ENCODE data around the gene ZMIZ1. TPM values are rescaled to one million over a fixed set of nuclear protein-coding genes. Genes with fewer than 3 reads are reported as not detected.
A peak's percentile ranks its signal among the peaks of the same experiment; 100 is the strongest.

The ZMIZ1 gene
- total and polyA plus RNA-seq, 8 donors, result 63.1 to 87.2 (median 76.8) TPM

GRCh38 chr10:79072994-79073645, 4.4 kb downstream of the ZMIZ1 start:
- ATAC-seq (no peak), DNase-seq (no peak)
- intact Hi-C loops (cut with DNase I), result loop anchor here in 1 of 2 donors (5.0 to 10.0 kb wide), 2 partner anchors 72 to 114 kb away; no protein-coding TSS in a partner anchor
- TF ChIP-seq, protein P1, sequence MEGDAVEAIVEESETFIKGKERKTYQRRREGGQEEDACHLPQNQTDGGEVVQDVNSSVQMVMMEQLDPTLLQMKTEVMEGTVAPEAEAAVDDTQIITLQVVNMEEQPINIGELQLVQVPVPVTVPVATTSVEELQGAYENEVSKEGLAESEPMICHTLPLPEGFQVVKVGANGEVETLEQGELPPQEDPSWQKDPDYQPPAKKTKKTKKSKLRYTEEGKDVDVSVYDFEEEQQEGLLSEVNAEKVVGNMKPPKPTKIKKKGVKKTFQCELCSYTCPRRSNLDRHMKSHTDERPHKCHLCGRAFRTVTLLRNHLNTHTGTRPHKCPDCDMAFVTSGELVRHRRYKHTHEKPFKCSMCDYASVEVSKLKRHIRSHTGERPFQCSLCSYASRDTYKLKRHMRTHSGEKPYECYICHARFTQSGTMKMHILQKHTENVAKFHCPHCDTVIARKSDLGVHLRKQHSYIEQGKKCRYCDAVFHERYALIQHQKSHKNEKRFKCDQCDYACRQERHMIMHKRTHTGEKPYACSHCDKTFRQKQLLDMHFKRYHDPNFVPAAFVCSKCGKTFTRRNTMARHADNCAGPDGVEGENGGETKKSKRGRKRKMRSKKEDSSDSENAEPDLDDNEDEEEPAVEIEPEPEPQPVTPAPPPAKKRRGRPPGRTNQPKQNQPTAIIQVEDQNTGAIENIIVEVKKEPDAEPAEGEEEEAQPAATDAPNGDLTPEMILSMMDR (IDR thresholded peaks at IDR 0.05), result no peak
- Histone ChIP-seq H3K4me1 (peaks cover 51 to 80% of the 10 kb centered on the region in 2 donors), H3K9me3 (no peaks in the 10 kb centered on the region), H3K27me3 (no peaks in the 10 kb centered on the region), H3K4me3 (no peak overlapping the region), H3K27ac (no peak overlapping the region), H3K36me3 (no peaks in the 10 kb centered on the region)

GRCh38 chr10:79073784-79074432, 5.1 kb downstream of the ZMIZ1 start:
- no peak overlapping the region for H3K4me3 ChIP-seq
- ATAC-seq (no peak), DNase-seq (peak in 2 of 4 donors; percentile 56 to 63)
- TF ChIP-seq, protein P1 (IDR thresholded peaks at IDR 0.05), result no peak
- peak overlapping the region in 1 of 2 donors; percentile 21 for H3K27ac ChIP-seq
- H3K27me3 ChIP-seq, result no peaks in the 10 kb centered on the region
- intact Hi-C loops (cut with DNase I), result loop anchor here in 1 of 2 donors (5.0 to 10.0 kb wide), 2 partner anchors 71 to 113 kb away; no protein-coding TSS in a partner anchor
- H3K4me1 ChIP-seq, result peaks cover 59 to 84% of the 10 kb centered on the region in 2 donors
- H3K36me3 ChIP-seq, result no peaks in the 10 kb centered on the region
- no peaks in the 10 kb centered on the region for H3K9me3 ChIP-seq

DNA sequence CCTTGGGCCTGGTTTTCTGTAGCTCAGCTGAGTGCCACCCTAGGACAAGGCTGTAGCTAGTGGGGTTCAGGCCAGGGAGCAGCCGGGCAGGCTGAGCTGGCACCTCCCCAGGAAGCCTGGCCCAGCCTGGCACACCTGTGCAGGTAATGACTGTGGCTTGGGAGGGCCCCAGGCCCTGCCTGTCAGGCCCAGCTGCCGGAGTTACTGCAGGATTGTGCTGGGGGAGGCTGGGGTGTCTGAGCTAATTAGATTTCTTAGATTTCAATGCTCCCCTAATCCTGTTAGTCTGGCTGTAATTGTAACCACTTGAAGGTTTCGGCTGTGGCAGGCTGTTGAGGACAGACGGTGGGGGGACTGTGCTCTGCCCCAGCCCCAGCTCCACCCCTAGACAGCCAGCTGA, 6.0 kb downstream of the ZMIZ1 start:
- DNase-seq, result peak in 2 of 4 donors; percentile 46 to 83
- H3K36me3 ChIP-seq, result no peaks in the 10 kb centered on the region

DNA sequence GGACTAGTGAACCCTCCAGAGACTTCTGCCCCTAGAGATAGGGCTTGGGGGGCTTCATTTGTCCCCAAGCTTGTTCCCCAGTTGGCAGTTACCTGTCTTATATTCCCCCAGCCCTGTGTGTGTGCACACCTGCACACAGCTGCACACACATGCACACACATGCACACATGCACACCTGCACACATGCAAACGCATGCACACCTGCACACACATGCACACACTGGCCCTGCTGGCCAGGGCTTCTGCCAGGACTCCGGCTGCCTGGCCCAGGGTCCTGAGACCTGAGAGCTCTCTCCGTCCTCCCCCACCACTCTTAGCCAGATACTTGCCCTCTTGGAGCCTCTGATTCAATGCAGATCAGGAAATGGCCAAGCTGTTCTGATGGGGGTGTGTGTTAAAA, 6.7 kb downstream of the ZMIZ1 start:
- intact Hi-C loops (cut with DNase I), result loop anchor here (5.0 to 10.0 kb wide), 2 partner anchors 69 to 117 kb away; no protein-coding TSS in a partner anchor
- H3K36me3 ChIP-seq, result no peaks in the 10 kb centered on the region
- no peaks in the 10 kb centered on the region for H3K9me3 ChIP-seq
- peaks cover 68 to 99% of the 10 kb centered on the region in 2 donors for H3K4me1 ChIP-seq
- H3K4me3 ChIP-seq, result no peak overlapping the region
- H3K27ac ChIP-seq, result no peak overlapping the region
- ATAC-seq (no peak), DNase-seq (peak in 1 of 4 donors; percentile 62)
- TF ChIP-seq, protein P1 (IDR thresholded peaks at IDR 0.05), result no peak
- H3K27me3 ChIP-seq, result no peaks in the 10 kb centered on the region

More for the DNA sequence above, 6.0 kb downstream of the ZMIZ1 start:
- no peak overlapping the region for H3K4me3 ChIP-seq
- H3K4me1 ChIP-seq, result peaks cover 67 to 92% of the 10 kb centered on the region in 2 donors
- intact Hi-C loops (cut with DNase I), result loop anchor here (5.0 to 10.0 kb wide), 3 partner anchors 70 to 118 kb away; no protein-coding TSS in a partner anchor
- no peaks in the 10 kb centered on the region for H3K9me3 ChIP-seq
- H3K27me3 ChIP-seq, result no peaks in the 10 kb centered on the region
- TF ChIP-seq, protein P1 (IDR thresholded peaks at IDR 0.05), result no peak
- H3K27ac ChIP-seq, result no peak overlapping the region
- ATAC-seq, result peak; percentile 4

Measured in left lung (tissue), 10 donors.